Panc1 (cell line): Measurements from ENCODE around the gene ACADM. TPM values are rescaled to one million over a fixed set of nuclear protein-coding genes. Genes with fewer than 3 reads are reported as not detected.

Experiments used
- ATAC-seq: fragments of 200-7000 bp; cut with Tn5 transposase; 2 replicates; pipeline ENCODE4 v1.9.1; 2020; ENCODE audit warnings: mild to moderate bottlenecking, moderate library complexity
- BruUV-seq: library from RNA; stranded (reverse); fragments of 400-500 nt; replicated peaks from 2 replicates; lab custom pipeline; 2021; lab: Mats Ljungman, UMichigan
- CTCF ChIA-PET: fragments of 300-600 bp; sonication (Branson Sonifier 250); formaldehyde crosslinking; loops from one replicate; lab custom pipeline; 2022; ENCODE audit warnings: antibody characterized with exemption; lab: Charles Lee
- POLR2A ChIA-PET: fragments of 300-600 bp; sonication (Branson Sonifier 250); formaldehyde crosslinking; loops from one replicate; lab custom pipeline; 2022; ENCODE audit warnings: antibody characterized with exemption; lab: Charles Lee
- DNase-seq: peaks from one replicate; pipeline ENCODE4 v3.0.0-alpha.2; 2010; ENCODE audit warnings: low read depth, low spot score
- H3K27ac ChIP-seq: 2 replicates; pipeline ENCODE4 v1.5.1; 2011; ENCODE audit warnings: mild to moderate bottlenecking, low read length, inconsistent platforms
- H3K27me3 ChIP-seq: fragments of 200-500 bp; sonication (Bioruptor generic); 2 replicates; pipeline ENCODE4 v1.6.0; 2014; ENCODE audit warnings: low read length, inconsistent platforms; ENCODE audit not compliant: control insufficient read depth, insufficient read depth
- H3K36me3 ChIP-seq: fragments of 200-500 bp; sonication (Bioruptor generic); 2 replicates; pipeline ENCODE4 v1.5.1; 2014; ENCODE audit warnings: inconsistent platforms, mild to moderate bottlenecking, low read length, moderate library complexity; ENCODE audit not compliant: control insufficient read depth, insufficient read depth
- H3K4me1 ChIP-seq: 2 replicates; pipeline ENCODE4 v1.5.1; 2011; ENCODE audit warnings: inconsistent platforms, mild to moderate bottlenecking, low read length, moderate library complexity; ENCODE audit not compliant: control insufficient read depth, insufficient read depth
- H3K4me3 ChIP-seq, 2 experiments: 2 replicates each; pipeline ENCODE4 v1.5.1; 2011 to 2012; ENCODE audit warnings: low read depth in 2 of 2, low read length in 2 of 2, mild to moderate bottlenecking in 2 of 2, inconsistent platforms in 1 of 2, moderate library complexity in 1 of 2
- H3K9me3 ChIP-seq: fragments of 200-500 bp; sonication (Bioruptor generic); 2 replicates; pipeline ENCODE4 v1.5.1; 2014; ENCODE audit warnings: low read depth, mild to moderate bottlenecking, inconsistent platforms, low read length, moderate library complexity; ENCODE audit not compliant: control insufficient read depth, insufficient read depth
- CTCF ChIP-seq: fragments of 450-650 bp; IDR thresholded peaks from 2 replicates; pipeline ENCODE4 v1.5.1; 2017; ENCODE audit warnings: mild to moderate bottlenecking
- POLR2AphosphoS5 ChIP-seq: IDR thresholded peaks from 2 replicates; pipeline ENCODE4 v1.6.1; 2012; ENCODE audit warnings: mild to moderate bottlenecking, low read depth, low read length, moderate library complexity
- REST ChIP-seq, 2 experiments: IDR thresholded peaks; 2 replicates each; pipeline ENCODE4 v1.6.1; 2011 to 2012; ENCODE audit warnings: low read depth in 2 of 2, control low read depth in 1 of 2, low read length in 1 of 2, mild to moderate bottlenecking in 1 of 2, moderate library complexity in 1 of 2; ENCODE audit not compliant: insufficient read depth in 1 of 2
- SIN3A ChIP-seq: IDR thresholded peaks from 2 replicates; pipeline ENCODE4 v1.6.1; 2012; ENCODE audit warnings: low read depth, mild to moderate bottlenecking, low read length, moderate library complexity, borderline replicate concordance; ENCODE audit not compliant: insufficient read depth
- TCF7L2 ChIP-seq: IDR thresholded peaks from 2 replicates; pipeline ENCODE4 v1.6.1; 2011; ENCODE audit warnings: mild to moderate bottlenecking, low read depth, low read length, inconsistent platforms
- in situ Hi-C: cut with HindIII; loops from 2 replicates; pipeline ENCODE4 v1.10.0; 2016; ENCODE audit warnings: low sequenced_read_pairs, low pct_unique_long_range_greater_than_20kb
- intact Hi-C: fragments of 100-400 bp; cut with micrococcal nuclease; formaldehyde crosslinking; loops from one replicate; pipeline ENCODE4 v1.10.0; 2022; ENCODE audit not compliant: unreplicated experiment
- total RNA-seq: library from RNA; stranded (reverse); gene quantifications from one replicate; pipeline ENCODE4 v1.2.1, GENCODE V29; 2021; ENCODE audit not compliant: unreplicated experiment

The ACADM gene
- total RNA-seq, 1 experiment from 2014 or later: 57.2 TPM

DNA sequence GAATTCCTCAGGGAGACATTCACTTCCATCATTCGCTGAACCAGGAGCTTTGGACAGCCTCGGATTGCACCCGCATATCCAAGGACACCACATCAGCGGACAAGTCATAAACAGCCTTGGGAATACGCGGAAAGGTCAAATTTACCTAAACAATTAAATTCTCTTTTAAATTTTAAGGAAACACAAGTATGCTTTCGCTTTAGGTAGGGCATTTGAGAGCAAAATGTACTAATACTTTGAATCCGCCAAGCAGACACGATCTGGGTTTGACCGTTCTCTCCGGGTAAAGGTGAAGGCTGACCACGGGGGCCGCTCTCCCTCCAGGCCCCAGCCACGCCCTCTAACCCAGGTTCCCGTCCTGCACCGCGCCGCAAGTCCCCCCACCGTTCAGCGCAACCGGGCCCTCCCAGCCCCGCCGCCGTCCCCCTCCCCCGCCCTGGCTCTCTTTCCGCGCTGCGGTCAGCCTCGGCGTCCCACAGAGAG is 479 bp upstream of the ACADM start:
- ATAC-seq: peak; percentile 95
- Histone ChIP-seq H3K27me3 (no peaks in the 10 kb centered on the region), H3K27ac (peak overlapping the region; percentile 99), H3K36me3 (no peaks in the 10 kb centered on the region; the same call in 1 of the 2 replicates), H3K4me1 (peaks cover 22% of the 10 kb centered on the region), H3K4me3 (peak overlapping the region; percentile 76 to 92), H3K9me3 (no peaks in the 10 kb centered on the region)
- CTCF ChIA-PET: no interaction called here
- TF ChIP-seq SIN3A (0 out of 2 replicates have a peak, but pooled peaks have one; percentile 6), POLR2AphosphoS5 (no peak; the same call in 1 of the 2 replicates)
- peak; percentile 72 for DNase-seq
- BruUV-seq: no TSS peak
- POLR2A ChIA-PET: no interaction called here
- in situ Hi-C loops: no loop called here
- intact Hi-C loops: loop anchor here (2.0 kb wide), 1 partner anchor 65 kb away; no protein-coding TSS in a partner anchor

- H3K9me3 ChIP-seq: no peaks in the 10 kb centered on the region
- DNase-seq: no peak
- no TSS peak for BruUV-seq
- ChIA-PET POLR2A (no interaction called here), CTCF (interaction anchor here (0.6 kb wide), 1 partner anchor 132 kb away, joined by 3 read pairs; no protein-coding TSS in a partner anchor)
- no peaks in the 10 kb centered on the region for H3K27me3 ChIP-seq
- H3K4me1 ChIP-seq: peaks cover 22% of the 10 kb centered on the region
- intact Hi-C loops: loop anchor here (2.0 kb wide), 1 partner anchor 64 kb away; no protein-coding TSS in a partner anchor
- H3K36me3 ChIP-seq: no peaks in the 10 kb centered on the region; the same call in 1 of the 2 replicates
- no peak for ATAC-seq
- in situ Hi-C loops: no loop called here
- no peak for TF ChIP-seq SIN3A
- TF ChIP-seq TCF7L2: no peak
- no peak for TF ChIP-seq POLR2AphosphoS5
- no peak for TF ChIP-seq REST (IDR thresholded peaks at IDR 0.05; ENCODE audit: insufficient read depth in 1 of 2, low read depth in 2 of 2, low read length in 1 of 2)
- no peak for TF ChIP-seq CTCF
- H3K4me3 ChIP-seq: peak overlapping the region; percentile 76 to 92
- peak overlapping the region; percentile 89 for H3K27ac ChIP-seq
Observed at GRCh38 chr1:75725266-75725665, 757 bp downstream of the ACADM start.

- BruUV-seq: no TSS peak
- Histone ChIP-seq H3K9me3 (no peaks in the 10 kb centered on the region), H3K27ac (peak overlapping the region; percentile 89), H3K27me3 (no peaks in the 10 kb centered on the region), H3K4me3 (peak overlapping the region; percentile 76 to 92), H3K36me3 (no peaks in the 10 kb centered on the region), H3K4me1 (peaks cover 22% of the 10 kb centered on the region)
- POLR2A ChIA-PET: no interaction called here
- in situ Hi-C loops: no loop called here
- no peak for ATAC-seq
- TF ChIP-seq REST (IDR thresholded peaks at IDR 0.05; ENCODE audit: insufficient read depth in 1 of 2, low read depth in 2 of 2, low read length in 1 of 2) (no peak), TCF7L2 (no peak), CTCF (no peak)
- CTCF ChIA-PET: no interaction called here
- no peak for DNase-seq
- intact Hi-C loops: loop anchor here (2.0 kb wide), 1 partner anchor 63 kb away; no protein-coding TSS in a partner anchor
Observed at GRCh38 chr1:75725861-75726361, 1.4 kb downstream of the ACADM start.
